ENCODE results near the gene GNG12.
"Not testable (repeated sequence)": the region's sequence is repeated elsewhere in the genome, so short reads cannot be mapped to it uniquely, and the experiment has no call there.

Gene GNG12

DNA sequence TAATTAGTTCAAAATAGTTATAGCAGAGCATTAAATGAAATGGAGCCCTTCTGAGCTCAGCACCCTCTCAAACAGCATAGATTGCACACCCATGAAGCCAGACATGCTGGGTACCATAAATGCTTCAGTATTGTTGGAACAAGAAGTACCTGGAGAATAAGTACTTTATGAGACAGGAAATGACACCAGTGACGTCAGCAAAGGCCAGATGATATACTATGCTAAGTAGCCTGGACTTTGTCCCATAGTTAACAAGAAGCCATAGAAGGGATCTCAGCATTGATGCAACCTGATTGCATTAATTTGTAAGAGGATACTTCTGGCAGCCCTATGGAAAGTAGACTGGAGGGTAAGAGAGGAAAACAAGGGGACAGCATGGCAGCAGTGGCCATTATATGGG lies 164.6 kb downstream of the GNG12 start:
- TF ChIP-seq, protein P1, sequence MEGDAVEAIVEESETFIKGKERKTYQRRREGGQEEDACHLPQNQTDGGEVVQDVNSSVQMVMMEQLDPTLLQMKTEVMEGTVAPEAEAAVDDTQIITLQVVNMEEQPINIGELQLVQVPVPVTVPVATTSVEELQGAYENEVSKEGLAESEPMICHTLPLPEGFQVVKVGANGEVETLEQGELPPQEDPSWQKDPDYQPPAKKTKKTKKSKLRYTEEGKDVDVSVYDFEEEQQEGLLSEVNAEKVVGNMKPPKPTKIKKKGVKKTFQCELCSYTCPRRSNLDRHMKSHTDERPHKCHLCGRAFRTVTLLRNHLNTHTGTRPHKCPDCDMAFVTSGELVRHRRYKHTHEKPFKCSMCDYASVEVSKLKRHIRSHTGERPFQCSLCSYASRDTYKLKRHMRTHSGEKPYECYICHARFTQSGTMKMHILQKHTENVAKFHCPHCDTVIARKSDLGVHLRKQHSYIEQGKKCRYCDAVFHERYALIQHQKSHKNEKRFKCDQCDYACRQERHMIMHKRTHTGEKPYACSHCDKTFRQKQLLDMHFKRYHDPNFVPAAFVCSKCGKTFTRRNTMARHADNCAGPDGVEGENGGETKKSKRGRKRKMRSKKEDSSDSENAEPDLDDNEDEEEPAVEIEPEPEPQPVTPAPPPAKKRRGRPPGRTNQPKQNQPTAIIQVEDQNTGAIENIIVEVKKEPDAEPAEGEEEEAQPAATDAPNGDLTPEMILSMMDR (conservative IDR thresholded peaks at IDR 0.05; ENCODE audit: low read length) = no peak
- TF ChIP-seq EZH2phosphoT487 (IDR thresholded peaks at IDR 0.05; ENCODE audit: borderline replicate concordance) = no peak
- Histone ChIP-seq H3K4me2 (ENCODE audit: low read depth, low read length, poor library complexity, severe bottlenecking) (no peak overlapping the region), H2AFZ (ENCODE audit: low read length) (no peak overlapping the region), H3K4me3 (ENCODE audit: low read length, poor library complexity, severe bottlenecking) (no peak overlapping the region), H3K36me3 (ENCODE audit: insufficient read depth, low read length) (no peaks in the 10 kb centered on the region), H3K9ac (ENCODE audit: low read depth, low read length, poor library complexity, severe bottlenecking) (no peak overlapping the region), H3K79me2 (ENCODE audit: insufficient read depth, low read length) (no peaks in the 10 kb centered on the region), H3F3A (ENCODE audit: low read depth) (no peaks in the 10 kb centered on the region), H4K20me1 (ENCODE audit: insufficient read depth, low read length, poor library complexity, severe bottlenecking) (no peaks in the 10 kb centered on the region), H3K4me1 (ENCODE audit: insufficient read depth, low read length, poor library complexity, severe bottlenecking) (no peaks in the 10 kb centered on the region), H3K9me2 (replicated peaks; ENCODE audit: low read depth, low read length) (no peaks in the 10 kb centered on the region), H3K9me3 (ENCODE audit: insufficient read depth, low read depth, low read length) (no peaks in the 10 kb centered on the region), H3K27me3 (ENCODE audit: insufficient read depth, low read length, poor library complexity, severe bottlenecking) (peaks cover 43% of the 10 kb centered on the region)

DNA sequence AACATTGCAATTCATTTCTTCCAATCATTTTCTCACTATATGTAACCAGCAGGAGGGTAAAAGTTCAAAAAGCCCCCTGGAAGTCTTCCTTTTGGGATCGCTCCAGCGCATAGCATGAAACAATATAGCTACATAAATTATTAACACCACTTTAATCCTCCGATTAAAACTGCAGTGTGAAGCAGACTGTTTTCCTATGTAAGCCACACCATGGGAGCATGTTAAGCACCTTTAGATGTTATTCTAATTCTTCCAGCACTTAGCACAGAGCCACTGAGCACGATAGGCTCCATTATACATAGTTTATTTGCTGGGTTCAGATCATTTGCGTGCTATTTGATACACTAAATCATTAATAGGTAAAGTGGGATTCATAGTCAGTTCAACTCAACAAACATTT lies 166.6 kb downstream of the GNG12 start:
- no peaks in the 10 kb centered on the region for H3K79me2 ChIP-seq (ENCODE audit: insufficient read depth, low read length)
- H3K27me3 ChIP-seq (ENCODE audit: insufficient read depth, low read length, poor library complexity, severe bottlenecking) = peaks cover 32% of the 10 kb centered on the region
- H3K9me3 ChIP-seq (ENCODE audit: insufficient read depth, low read depth, low read length) = no peaks in the 10 kb centered on the region
- H3F3A ChIP-seq (ENCODE audit: low read depth) = no peaks in the 10 kb centered on the region
- no peak overlapping the region for H3K4me3 ChIP-seq (ENCODE audit: low read length, poor library complexity, severe bottlenecking)
- H3K4me1 ChIP-seq (ENCODE audit: insufficient read depth, low read length, poor library complexity, severe bottlenecking) = no peaks in the 10 kb centered on the region
- no peaks in the 10 kb centered on the region for H3K9me2 ChIP-seq (replicated peaks; ENCODE audit: low read depth, low read length)
- no peaks in the 10 kb centered on the region for H3K36me3 ChIP-seq (ENCODE audit: insufficient read depth, low read length)
- H3K4me2 ChIP-seq (ENCODE audit: low read depth, low read length, poor library complexity, severe bottlenecking) = no peak overlapping the region
- no peak for TF ChIP-seq EZH2phosphoT487 (IDR thresholded peaks at IDR 0.05; ENCODE audit: borderline replicate concordance)
- TF ChIP-seq, protein P1 (conservative IDR thresholded peaks at IDR 0.05; ENCODE audit: low read length) = no peak
- no peaks in the 10 kb centered on the region for H4K20me1 ChIP-seq (ENCODE audit: insufficient read depth, low read length, poor library complexity, severe bottlenecking)
- H2AFZ ChIP-seq (ENCODE audit: low read length) = no peak overlapping the region
- no peak overlapping the region for H3K9ac ChIP-seq (ENCODE audit: low read depth, low read length, poor library complexity, severe bottlenecking)

DNA sequence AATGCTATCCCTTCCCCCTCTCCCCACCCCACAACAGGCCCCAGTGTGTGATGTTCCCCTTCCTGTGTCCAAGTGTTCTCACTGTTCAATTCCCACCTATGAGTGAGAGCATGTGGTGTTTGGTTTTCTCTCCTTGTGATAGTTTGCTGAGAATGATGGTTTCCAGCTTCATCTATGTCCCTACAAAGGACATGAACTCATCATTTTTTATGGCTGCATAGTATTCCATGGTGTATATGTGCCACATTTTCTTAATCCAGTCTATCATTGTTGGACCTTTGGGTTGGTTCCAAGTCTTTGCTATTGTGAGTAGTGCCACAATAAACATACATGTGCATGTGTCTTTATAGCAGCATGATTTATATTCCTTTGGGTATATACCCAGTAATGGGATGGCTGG lies 168.0 kb downstream of the GNG12 start:
- H3F3A ChIP-seq (ENCODE audit: low read depth); H3K36me3 ChIP-seq (ENCODE audit: insufficient read depth, low read length); H3K79me2 ChIP-seq (ENCODE audit: insufficient read depth, low read length); H3K9me2 ChIP-seq (replicated peaks; ENCODE audit: low read depth, low read length); H4K20me1 ChIP-seq (ENCODE audit: insufficient read depth, low read length, poor library complexity, severe bottlenecking); H3K4me3 ChIP-seq (ENCODE audit: low read length, poor library complexity, severe bottlenecking); H3K9me3 ChIP-seq (ENCODE audit: insufficient read depth, low read depth, low read length); H3K4me1 ChIP-seq (ENCODE audit: insufficient read depth, low read length, poor library complexity, severe bottlenecking); H3K4me2 ChIP-seq (ENCODE audit: low read depth, low read length, poor library complexity, severe bottlenecking); H2AFZ ChIP-seq (ENCODE audit: low read length); H3K9ac ChIP-seq (ENCODE audit: low read depth, low read length, poor library complexity, severe bottlenecking): not testable (repeated sequence)
- H3K27me3 ChIP-seq (ENCODE audit: insufficient read depth, low read length, poor library complexity, severe bottlenecking) = peaks cover 19% of the 10 kb centered on the region

DNA sequence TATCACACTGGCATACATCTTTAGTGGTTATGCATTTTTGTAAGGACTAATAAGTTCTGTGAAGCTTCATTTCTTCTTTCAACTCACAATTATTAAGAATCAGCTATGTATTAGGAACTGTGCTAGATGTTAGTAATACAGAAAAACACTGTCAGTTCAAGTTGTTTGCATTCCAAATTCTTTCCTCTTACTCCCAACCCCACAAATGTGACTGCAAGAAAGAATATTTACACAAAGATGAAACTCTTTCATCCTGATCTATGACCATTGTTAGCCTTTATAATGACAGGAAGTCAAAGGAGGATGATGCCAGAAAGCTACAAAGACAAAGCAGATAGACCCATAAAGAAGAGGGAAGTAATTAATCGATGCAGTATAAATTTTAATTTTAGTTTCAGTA lies 169.2 kb downstream of the GNG12 start:
- Histone ChIP-seq H3K27me3 (ENCODE audit: insufficient read depth, low read length, poor library complexity, severe bottlenecking) (peaks cover 6% of the 10 kb centered on the region), H4K20me1 (ENCODE audit: insufficient read depth, low read length, poor library complexity, severe bottlenecking) (no peaks in the 10 kb centered on the region), H3F3A (ENCODE audit: low read depth) (no peaks in the 10 kb centered on the region), H3K79me2 (ENCODE audit: insufficient read depth, low read length) (no peaks in the 10 kb centered on the region), H3K9me2 (replicated peaks; ENCODE audit: low read depth, low read length) (no peaks in the 10 kb centered on the region), H3K9ac (ENCODE audit: low read depth, low read length, poor library complexity, severe bottlenecking) (no peak overlapping the region), H3K4me2 (ENCODE audit: low read depth, low read length, poor library complexity, severe bottlenecking) (no peak overlapping the region), H3K4me1 (ENCODE audit: insufficient read depth, low read length, poor library complexity, severe bottlenecking) (no peaks in the 10 kb centered on the region), H3K36me3 (ENCODE audit: insufficient read depth, low read length) (no peaks in the 10 kb centered on the region), H3K9me3 (ENCODE audit: insufficient read depth, low read depth, low read length) (no peaks in the 10 kb centered on the region), H2AFZ (ENCODE audit: low read length) (no peak overlapping the region), H3K4me3 (ENCODE audit: low read length, poor library complexity, severe bottlenecking) (no peak overlapping the region)
- no peak for TF ChIP-seq EZH2phosphoT487 (IDR thresholded peaks at IDR 0.05; ENCODE audit: borderline replicate concordance)
- TF ChIP-seq, protein P1 (conservative IDR thresholded peaks at IDR 0.05; ENCODE audit: low read length) = no peak
